ENCODE data around the gene PTEN.

Gene PTEN

GRCh38 chr10:87987206-87987605 is 123.8 kb downstream of the PTEN start:
- DNase-seq: no peak

DNA sequence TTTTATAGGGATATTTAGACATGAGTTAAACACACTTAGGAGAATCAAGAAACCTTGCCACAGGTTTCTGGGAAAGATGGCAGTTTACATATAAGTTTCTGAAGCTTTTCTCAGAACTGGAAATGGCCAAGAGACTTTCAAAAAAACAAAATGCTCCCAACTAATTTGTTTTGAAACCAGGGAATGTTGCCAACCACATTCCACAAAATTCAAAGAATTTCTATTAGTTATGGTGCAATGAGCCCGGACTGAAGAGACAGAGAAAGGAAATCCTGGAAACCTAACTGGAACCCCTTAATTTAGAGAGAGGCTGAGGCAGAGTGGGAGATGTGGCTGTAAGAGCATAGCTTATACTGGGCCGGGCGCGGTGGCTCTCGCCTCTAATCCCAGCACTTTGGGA is 128.5 kb downstream of the PTEN start:
- no peak for DNase-seq

DNA sequence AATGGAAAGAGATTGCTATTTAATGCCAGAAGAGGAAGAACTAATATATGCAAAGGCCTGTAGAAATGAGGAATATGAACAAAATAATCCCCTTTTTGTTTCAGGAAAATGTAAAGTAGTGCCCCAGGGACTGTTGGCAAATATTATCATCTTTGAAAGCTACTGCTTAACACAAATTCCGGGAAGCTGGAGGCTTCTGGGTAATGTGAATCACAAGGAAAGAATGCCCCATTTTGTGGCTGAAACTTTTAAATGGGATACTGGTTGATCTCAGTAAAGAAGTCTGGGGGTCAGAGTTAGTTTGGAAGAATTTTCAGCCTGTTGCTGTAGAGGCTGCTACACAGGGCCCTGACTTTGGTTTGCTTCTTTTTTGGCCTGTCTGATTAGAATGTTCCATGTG is 141.0 kb downstream of the PTEN start:
- DNase-seq: no peak

GRCh38 chr10:88006261-88006660 is 142.8 kb downstream of the PTEN start:
- DNase-seq: no peak

DNA sequence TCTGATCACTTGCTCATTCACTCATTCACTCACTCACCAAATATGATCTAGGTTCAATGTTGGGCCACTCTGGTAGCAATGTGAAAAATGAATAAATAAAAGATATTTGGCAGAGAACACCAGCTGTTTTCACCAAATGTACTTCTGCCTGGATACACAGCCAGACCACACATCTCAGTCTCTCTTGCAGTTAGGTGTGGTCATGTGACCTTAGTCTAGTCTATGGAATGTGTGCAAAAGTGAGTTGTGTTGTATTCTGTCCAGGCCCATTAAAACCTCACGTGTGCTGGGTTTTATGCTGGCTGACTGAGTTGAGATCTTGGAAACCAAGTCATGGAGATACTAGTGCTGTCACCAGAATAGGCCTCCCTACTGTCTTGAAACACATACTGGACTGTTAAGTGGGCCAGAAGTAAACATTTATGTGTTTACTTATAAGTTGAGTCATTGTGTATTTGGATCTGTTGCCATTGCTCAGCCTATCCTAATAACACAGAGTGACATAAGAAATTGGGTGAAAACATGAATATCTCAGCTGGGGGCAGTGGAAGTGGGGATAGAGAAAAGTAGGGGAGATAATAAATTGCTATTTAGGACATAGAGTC is 145.5 kb downstream of the PTEN start:
- no peak for DNase-seq

DNA sequence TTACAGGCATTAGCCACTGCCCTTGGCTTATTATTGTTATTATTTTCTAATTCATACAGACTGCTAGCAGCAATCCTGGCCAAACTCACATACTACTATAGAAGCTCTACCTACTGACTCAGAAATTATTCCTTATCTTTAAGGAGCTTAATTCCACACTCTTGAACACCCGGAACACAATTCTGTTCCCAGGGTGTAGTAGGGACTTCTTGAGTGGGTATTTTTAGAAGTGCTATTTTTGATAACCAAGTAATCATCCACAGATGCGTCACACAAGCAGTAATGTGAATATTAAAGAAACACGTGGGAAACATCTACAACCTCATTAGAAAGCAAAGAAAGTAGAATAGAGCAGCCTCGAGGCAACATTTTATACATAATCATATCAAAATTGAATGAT is 149.2 kb downstream of the PTEN start:
- DNase-seq: no peak

DNA sequence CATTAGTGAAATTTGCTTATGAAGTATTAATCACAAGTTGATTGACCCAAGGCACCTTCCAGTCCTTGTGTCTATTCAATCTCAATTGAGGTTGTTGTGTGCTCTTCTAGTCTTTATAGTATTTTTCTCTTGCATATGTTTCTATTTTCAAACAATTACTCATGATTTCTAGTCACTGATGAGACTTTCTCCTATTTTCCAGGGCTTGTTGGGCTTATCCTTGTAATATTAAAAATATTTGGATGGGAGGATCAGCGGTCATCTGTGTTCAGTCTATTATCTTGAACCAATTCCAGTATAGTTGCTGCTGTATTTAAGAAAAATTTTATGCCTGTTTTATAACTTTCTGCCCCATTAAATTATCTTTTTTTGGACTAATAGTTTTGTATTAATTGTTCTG is 154.4 kb downstream of the PTEN start:
- DNase-seq: no peak

GRCh38 chr10:88019753-88020152 is 156.3 kb downstream of the PTEN start:
- no peak for DNase-seq
